ENCODE measurements around the gene HECTD4. TPM values are rescaled to one million over a fixed set of nuclear protein-coding genes. Genes with fewer than 3 reads are reported as not detected.

Gene HECTD4
- polyA plus RNA-seq, 1 donor from 2014 or later: 15.8 TPM

DNA sequence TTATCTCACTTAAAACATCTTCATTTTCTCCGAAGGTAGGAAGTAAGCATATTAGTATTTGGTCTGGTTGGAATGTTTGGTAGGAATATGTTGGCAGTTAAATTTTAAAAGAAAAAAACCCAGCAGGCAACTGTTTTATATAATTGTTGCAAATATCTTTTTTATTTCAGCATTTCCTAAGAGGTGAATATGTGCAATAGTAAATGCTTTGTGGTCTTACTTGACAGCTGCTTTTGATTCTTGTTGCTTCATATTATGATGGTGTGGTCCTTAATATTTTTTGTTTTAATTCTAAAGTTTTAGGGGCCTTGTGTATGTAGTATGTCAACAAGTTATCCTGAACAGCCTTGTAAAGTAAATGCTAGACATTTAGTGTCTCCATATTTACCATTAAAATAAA is 250.5 kb downstream of the HECTD4 start:
- peaks cover 19% of the 10 kb centered on the region for H3K79me2 ChIP-seq (replicated peaks; ENCODE audit: insufficient read depth, low read length)
- H3K4me3 ChIP-seq (ENCODE audit: low read length): no peak overlapping the region
- H3K4me2 ChIP-seq (ENCODE audit: low read length): no peak overlapping the region
- no peaks in the 10 kb centered on the region for H3K9me2 ChIP-seq (ENCODE audit: insufficient read depth, low read length)
- no peak overlapping the region for H3K27ac ChIP-seq (ENCODE audit: low read length)
- no peaks in the 10 kb centered on the region for H4K20me1 ChIP-seq (ENCODE audit: insufficient read depth)
- H2AFZ ChIP-seq (ENCODE audit: low read depth, low read length): no peak overlapping the region
- H3F3A ChIP-seq (ENCODE audit: insufficient read depth, low read length, poor library complexity, severe bottlenecking): no peaks in the 10 kb centered on the region
- no peak overlapping the region for H3K9ac ChIP-seq (ENCODE audit: low read length)
- no peaks in the 10 kb centered on the region for H3K36me3 ChIP-seq (ENCODE audit: insufficient read depth, low read length)
- no peaks in the 10 kb centered on the region for H3K27me3 ChIP-seq (ENCODE audit: insufficient read depth, low read depth, low read length)
- TF ChIP-seq EP300 (conservative IDR thresholded peaks at IDR 0.05; ENCODE audit: poor library complexity, severe bottlenecking): no peak
- TF ChIP-seq, protein P1, sequence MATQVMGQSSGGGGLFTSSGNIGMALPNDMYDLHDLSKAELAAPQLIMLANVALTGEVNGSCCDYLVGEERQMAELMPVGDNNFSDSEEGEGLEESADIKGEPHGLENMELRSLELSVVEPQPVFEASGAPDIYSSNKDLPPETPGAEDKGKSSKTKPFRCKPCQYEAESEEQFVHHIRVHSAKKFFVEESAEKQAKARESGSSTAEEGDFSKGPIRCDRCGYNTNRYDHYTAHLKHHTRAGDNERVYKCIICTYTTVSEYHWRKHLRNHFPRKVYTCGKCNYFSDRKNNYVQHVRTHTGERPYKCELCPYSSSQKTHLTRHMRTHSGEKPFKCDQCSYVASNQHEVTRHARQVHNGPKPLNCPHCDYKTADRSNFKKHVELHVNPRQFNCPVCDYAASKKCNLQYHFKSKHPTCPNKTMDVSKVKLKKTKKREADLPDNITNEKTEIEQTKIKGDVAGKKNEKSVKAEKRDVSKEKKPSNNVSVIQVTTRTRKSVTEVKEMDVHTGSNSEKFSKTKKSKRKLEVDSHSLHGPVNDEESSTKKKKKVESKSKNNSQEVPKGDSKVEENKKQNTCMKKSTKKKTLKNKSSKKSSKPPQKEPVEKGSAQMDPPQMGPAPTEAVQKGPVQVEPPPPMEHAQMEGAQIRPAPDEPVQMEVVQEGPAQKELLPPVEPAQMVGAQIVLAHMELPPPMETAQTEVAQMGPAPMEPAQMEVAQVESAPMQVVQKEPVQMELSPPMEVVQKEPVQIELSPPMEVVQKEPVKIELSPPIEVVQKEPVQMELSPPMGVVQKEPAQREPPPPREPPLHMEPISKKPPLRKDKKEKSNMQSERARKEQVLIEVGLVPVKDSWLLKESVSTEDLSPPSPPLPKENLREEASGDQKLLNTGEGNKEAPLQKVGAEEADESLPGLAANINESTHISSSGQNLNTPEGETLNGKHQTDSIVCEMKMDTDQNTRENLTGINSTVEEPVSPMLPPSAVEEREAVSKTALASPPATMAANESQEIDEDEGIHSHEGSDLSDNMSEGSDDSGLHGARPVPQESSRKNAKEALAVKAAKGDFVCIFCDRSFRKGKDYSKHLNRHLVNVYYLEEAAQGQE (IDR thresholded peaks at IDR 0.05; ENCODE audit: borderline replicate concordance): no peak
- no peak for TF ChIP-seq RAD21 (conservative IDR thresholded peaks at IDR 0.05)
- no peak for TF ChIP-seq POLR2AphosphoS5 (IDR thresholded peaks at IDR 0.05)
- no peak for TF ChIP-seq TAF1 (IDR thresholded peaks at IDR 0.05; ENCODE audit: low read depth)
- TF ChIP-seq, protein P2, sequence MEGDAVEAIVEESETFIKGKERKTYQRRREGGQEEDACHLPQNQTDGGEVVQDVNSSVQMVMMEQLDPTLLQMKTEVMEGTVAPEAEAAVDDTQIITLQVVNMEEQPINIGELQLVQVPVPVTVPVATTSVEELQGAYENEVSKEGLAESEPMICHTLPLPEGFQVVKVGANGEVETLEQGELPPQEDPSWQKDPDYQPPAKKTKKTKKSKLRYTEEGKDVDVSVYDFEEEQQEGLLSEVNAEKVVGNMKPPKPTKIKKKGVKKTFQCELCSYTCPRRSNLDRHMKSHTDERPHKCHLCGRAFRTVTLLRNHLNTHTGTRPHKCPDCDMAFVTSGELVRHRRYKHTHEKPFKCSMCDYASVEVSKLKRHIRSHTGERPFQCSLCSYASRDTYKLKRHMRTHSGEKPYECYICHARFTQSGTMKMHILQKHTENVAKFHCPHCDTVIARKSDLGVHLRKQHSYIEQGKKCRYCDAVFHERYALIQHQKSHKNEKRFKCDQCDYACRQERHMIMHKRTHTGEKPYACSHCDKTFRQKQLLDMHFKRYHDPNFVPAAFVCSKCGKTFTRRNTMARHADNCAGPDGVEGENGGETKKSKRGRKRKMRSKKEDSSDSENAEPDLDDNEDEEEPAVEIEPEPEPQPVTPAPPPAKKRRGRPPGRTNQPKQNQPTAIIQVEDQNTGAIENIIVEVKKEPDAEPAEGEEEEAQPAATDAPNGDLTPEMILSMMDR (IDR thresholded peaks at IDR 0.05; ENCODE audit: poor library complexity, severe bottlenecking): no peak
- TF ChIP-seq EZH2 (IDR thresholded peaks at IDR 0.05; ENCODE audit: borderline replicate concordance, insufficient read depth, low read length, poor library complexity, severe bottlenecking): no peak
- no peak for TF ChIP-seq SMC3 (conservative IDR thresholded peaks at IDR 0.05; ENCODE audit: poor library complexity)
- no peak for TF ChIP-seq MXI1 (conservative IDR thresholded peaks at IDR 0.05; ENCODE audit: poor library complexity, severe bottlenecking)
- no peaks in the 10 kb centered on the region for H3K9me3 ChIP-seq (ENCODE audit: low read length)

DNA sequence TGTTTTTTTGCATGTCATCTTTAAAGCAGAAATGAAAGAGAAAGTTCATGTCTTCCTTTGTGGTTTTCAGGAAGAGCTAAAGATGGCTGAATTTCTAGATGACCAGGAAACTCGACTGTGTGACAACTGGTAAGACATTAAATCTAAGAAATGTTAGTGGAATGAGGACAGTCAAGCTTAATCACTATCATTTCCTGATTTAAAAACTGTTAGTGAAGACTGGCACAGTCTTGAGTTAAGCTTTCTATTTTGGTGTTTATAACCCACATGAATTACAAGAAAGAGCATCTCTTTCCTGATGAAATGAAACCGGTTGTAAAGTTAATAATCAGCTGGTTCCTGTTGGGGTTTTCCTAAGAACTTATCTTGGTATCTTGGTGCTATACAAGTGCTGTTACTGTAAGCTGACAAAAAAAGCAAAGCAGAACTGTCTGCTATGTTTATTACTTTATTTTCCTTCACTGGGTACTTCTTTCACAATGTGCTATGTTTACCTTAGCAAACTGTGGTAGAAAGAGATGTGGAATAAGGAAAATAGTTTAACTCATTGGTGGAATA is 251.7 kb downstream of the HECTD4 start:
- Histone ChIP-seq H3K27ac (ENCODE audit: low read length) (no peak overlapping the region), H3K36me3 (ENCODE audit: insufficient read depth, low read length) (no peaks in the 10 kb centered on the region), H3K9me2 (ENCODE audit: insufficient read depth, low read length) (no peaks in the 10 kb centered on the region), H3K27me3 (ENCODE audit: insufficient read depth, low read depth, low read length) (no peaks in the 10 kb centered on the region), H3K4me3 (ENCODE audit: low read length) (no peak overlapping the region), H3K9me3 (ENCODE audit: low read length) (no peaks in the 10 kb centered on the region), H4K20me1 (ENCODE audit: insufficient read depth) (no peaks in the 10 kb centered on the region), H3F3A (ENCODE audit: insufficient read depth, low read length, poor library complexity, severe bottlenecking) (no peaks in the 10 kb centered on the region), H3K79me2 (replicated peaks; ENCODE audit: insufficient read depth, low read length) (peaks cover 24% of the 10 kb centered on the region), H2AFZ (ENCODE audit: low read depth, low read length) (no peak overlapping the region), H3K4me2 (ENCODE audit: low read length) (no peak overlapping the region), H3K9ac (ENCODE audit: low read length) (no peak overlapping the region)
- TF ChIP-seq, protein P2 (IDR thresholded peaks at IDR 0.05; ENCODE audit: poor library complexity, severe bottlenecking): no peak
- no peak for TF ChIP-seq POLR2AphosphoS5 (IDR thresholded peaks at IDR 0.05)
- TF ChIP-seq EP300 (conservative IDR thresholded peaks at IDR 0.05; ENCODE audit: poor library complexity, severe bottlenecking): no peak
- TF ChIP-seq TAF1 (IDR thresholded peaks at IDR 0.05; ENCODE audit: low read depth): no peak
- no peak for TF ChIP-seq SMC3 (conservative IDR thresholded peaks at IDR 0.05; ENCODE audit: poor library complexity)
- no peak for TF ChIP-seq RAD21 (conservative IDR thresholded peaks at IDR 0.05)
- no peak for TF ChIP-seq EZH2 (IDR thresholded peaks at IDR 0.05; ENCODE audit: borderline replicate concordance, insufficient read depth, low read length, poor library complexity, severe bottlenecking)
- TF ChIP-seq, protein P1 (IDR thresholded peaks at IDR 0.05; ENCODE audit: borderline replicate concordance): no peak
- no peak for TF ChIP-seq MXI1 (conservative IDR thresholded peaks at IDR 0.05; ENCODE audit: poor library complexity, severe bottlenecking)

All from neural cell (in vitro differentiated cells).